Measurements from ENCODE around the gene COL3A1. TPM values are rescaled to one million over a fixed set of nuclear protein-coding genes. Genes with fewer than 3 reads are reported as not detected.

COL3A1 gene
- total and polyA plus RNA-seq, 2 of the 8 experiments (the other 6 are each of a cell fraction or from before 2014, with no cell fraction given): 0.07 to 0.11 TPM

DNA sequence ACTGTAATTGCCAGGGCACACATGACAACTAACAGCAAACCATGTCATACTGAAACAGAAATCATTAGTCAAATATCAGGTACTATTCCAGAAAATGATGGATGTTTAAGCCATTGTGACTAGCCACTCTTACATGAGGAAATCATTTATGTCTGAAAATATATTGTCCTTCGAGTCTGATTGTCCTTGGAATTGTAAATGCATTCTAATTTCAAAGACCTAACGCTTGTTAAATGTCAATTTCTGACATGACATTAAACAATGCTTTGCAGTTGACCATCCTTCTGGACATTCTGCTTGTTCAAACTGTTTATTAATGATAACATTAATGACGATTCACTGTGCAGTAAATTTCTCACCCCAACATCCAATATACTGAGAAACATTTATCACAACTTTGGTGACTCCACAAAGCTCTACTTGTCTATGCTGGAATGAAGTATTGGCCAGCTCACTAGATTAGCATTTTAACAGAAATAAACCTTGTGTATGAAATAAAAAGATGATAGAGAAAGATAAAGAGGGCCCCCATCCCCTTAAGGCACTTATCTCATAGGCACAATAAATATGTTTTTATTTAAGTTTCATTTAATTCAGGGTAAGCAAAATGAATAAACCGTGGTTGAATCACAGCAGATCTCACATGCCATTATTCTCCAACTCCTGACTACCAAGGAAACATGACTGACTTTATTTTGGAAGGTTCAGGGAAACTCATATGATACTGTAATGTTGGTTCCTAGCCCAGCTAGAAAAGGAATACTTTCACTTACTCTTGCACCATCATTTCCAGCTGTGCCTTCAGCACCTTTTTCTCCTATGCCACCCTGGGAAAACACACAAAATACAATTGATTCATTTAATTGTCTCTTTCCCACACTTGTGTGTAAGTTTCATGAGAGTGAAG is 82.3 kb downstream of the COL3A1 start (continued):
- TF ChIP-seq E2F6 (IDR thresholded peaks at IDR 0.05) (no peak), BRCA1 (IDR thresholded peaks at IDR 0.05; ENCODE audit: low read depth, low read length) (no peak), TBP (IDR thresholded peaks at IDR 0.05; ENCODE audit: low read depth, low read length) (no peak), CTBP2 (IDR thresholded peaks at IDR 0.05; ENCODE audit: borderline replicate concordance, insufficient read depth, insufficient read length, low read length) (no peak), ZNF274 (IDR thresholded peaks at IDR 0.05; ENCODE audit: borderline replicate concordance, extremely low read depth, low read length) (no peak), EZH2 (IDR thresholded peaks at IDR 0.05; ENCODE audit: low read depth, low read length, severe bottlenecking) (no peak)

All from H1 (cell line).